Ovary (tissue), 3 donors: ENCODE data around the gene HNRNPA3.
"Not testable (repeated sequence)": the region's sequence is repeated elsewhere in the genome, so short reads cannot be mapped to it uniquely, and the experiment has no call there.

ENCODE experiments used
- CTCF ChIP-seq, 3 donors: fragments of 450-650 bp in 2 of 3; fragments of 200-600 bp in 1 of 3; IDR thresholded peaks; one replicate each; pipeline versions ENCODE4 v1.5.1 to v1.8.0; 2016 to 2022; ENCODE audit warnings: antibody characterized with exemption in 3 of 3, mild to moderate bottlenecking in 1 of 3
- EP300 ChIP-seq: sonication (generic); formaldehyde crosslinking; IDR thresholded peaks from one replicate; pipeline ENCODE4 v1.6.1; 2017; ENCODE audit warnings: antibody characterized with exemption
- donor health status: DM: no; HTN: no; CAD: no.

GRCh38 chr2:177223436-177223835, 10.8 kb downstream of the HNRNPA3 start:
- not testable (repeated sequence) for TF ChIP-seq EP300; CTCF (IDR thresholded peaks at IDR 0.05)
